Measurements from ENCODE around the gene INKA1.
A peak's percentile ranks its signal among the peaks of the same experiment; 100 is the strongest.

The INKA1 gene

GRCh38 chr3:49794926-49795905 lies 7.8 kb upstream of the INKA1 start:
- H3K9me3 ChIP-seq (ENCODE audit: control insufficient read depth in 1 of 2, low read length in 2 of 2) = no peaks in the 10 kb centered on the region

GRCh38 chr3:49799105-49799504 lies 4.0 kb upstream of the INKA1 start:
- Histone ChIP-seq H3K4me3 (ENCODE audit: low read depth in 1 of 2, low read length in 2 of 2) (no peak overlapping the region), H3K27ac (ENCODE audit: low read depth, low read length) (no peak overlapping the region), H3K9me3 (ENCODE audit: control insufficient read depth in 1 of 2, low read length in 2 of 2) (no peaks in the 10 kb centered on the region), H3K9ac (ENCODE audit: low read depth in 1 of 2, low read length in 2 of 2) (no peak overlapping the region), H3K36me3 (ENCODE audit: control insufficient read depth in 1 of 2, insufficient read depth in 2 of 2, low read length in 2 of 2) (no peaks in the 10 kb centered on the region), H3K4me1 (ENCODE audit: control insufficient read depth in 1 of 2, insufficient read depth in 2 of 2, low read length in 2 of 2) (peaks cover 3 to 9% of the 10 kb centered on the region in 2 donors), H3K27me3 (ENCODE audit: control insufficient read depth in 1 of 2, insufficient read depth in 2 of 2, low read length in 2 of 2) (no peaks in the 10 kb centered on the region)

More at GRCh38 chr3:49794926-49795905, 7.8 kb upstream of the INKA1 start:
- H3K27me3 ChIP-seq (ENCODE audit: control insufficient read depth in 1 of 2, insufficient read depth in 2 of 2, low read length in 2 of 2) = no peaks in the 10 kb centered on the region
- no peak overlapping the region for H3K4me3 ChIP-seq (ENCODE audit: low read depth in 1 of 2, low read length in 2 of 2)
- no peak overlapping the region for H3K9ac ChIP-seq (ENCODE audit: low read depth in 1 of 2, low read length in 2 of 2)
- H3K36me3 ChIP-seq (ENCODE audit: control insufficient read depth in 1 of 2, insufficient read depth in 2 of 2, low read length in 2 of 2) = no peaks in the 10 kb centered on the region
- no peaks in the 10 kb centered on the region for H3K4me1 ChIP-seq (ENCODE audit: control insufficient read depth in 1 of 2, insufficient read depth in 2 of 2, low read length in 2 of 2)
- no peak overlapping the region for H3K27ac ChIP-seq (ENCODE audit: low read depth, low read length)

DNA sequence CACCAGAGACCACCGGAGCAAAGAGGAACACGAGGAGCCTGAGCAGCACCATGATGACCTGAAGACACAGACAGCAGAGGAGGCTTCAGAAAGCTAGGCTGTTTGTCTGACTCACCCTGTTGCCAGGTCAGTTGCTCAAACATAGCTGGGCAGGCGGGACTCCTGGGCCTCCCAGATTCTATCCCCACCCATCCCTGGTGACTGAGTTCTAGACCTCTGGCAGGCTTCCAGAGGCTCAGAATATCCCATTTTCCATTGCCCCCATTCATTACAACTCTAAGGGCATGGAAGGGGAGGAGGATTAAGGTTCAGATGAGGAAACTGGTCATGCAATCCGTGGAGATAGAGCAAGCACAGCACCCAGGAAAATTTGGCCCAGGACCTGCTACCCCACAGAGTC lies 3.3 kb upstream of the INKA1 start, which contains the start of gene CDHR4:
Gene CDHR4 (minus strand): TSS at position 113 of the 400 bp plus-strand sequence. CDS start 61 bp downstream, at position 52.
- Histone ChIP-seq H3K4me1 (ENCODE audit: control insufficient read depth in 1 of 2, insufficient read depth in 2 of 2, low read length in 2 of 2) (peaks cover 8 to 14% of the 10 kb centered on the region in 2 donors), H3K27ac (ENCODE audit: low read depth, low read length) (no peak within 1 kb of the TSS), H3K9ac (ENCODE audit: low read depth in 1 of 2, low read length in 2 of 2) (no peak within 1 kb of the TSS), H3K4me3 (ENCODE audit: low read depth in 1 of 2, low read length in 2 of 2) (no peak within 1 kb of the TSS), H3K9me3 (ENCODE audit: control insufficient read depth in 1 of 2, low read length in 2 of 2) (no peaks in the 10 kb centered on the region), H3K27me3 (ENCODE audit: control insufficient read depth in 1 of 2, insufficient read depth in 2 of 2, low read length in 2 of 2) (no peaks in the 10 kb centered on the region), H3K36me3 (ENCODE audit: control insufficient read depth in 1 of 2, insufficient read depth in 2 of 2, low read length in 2 of 2) (no peaks in the 10 kb centered on the region)

DNA sequence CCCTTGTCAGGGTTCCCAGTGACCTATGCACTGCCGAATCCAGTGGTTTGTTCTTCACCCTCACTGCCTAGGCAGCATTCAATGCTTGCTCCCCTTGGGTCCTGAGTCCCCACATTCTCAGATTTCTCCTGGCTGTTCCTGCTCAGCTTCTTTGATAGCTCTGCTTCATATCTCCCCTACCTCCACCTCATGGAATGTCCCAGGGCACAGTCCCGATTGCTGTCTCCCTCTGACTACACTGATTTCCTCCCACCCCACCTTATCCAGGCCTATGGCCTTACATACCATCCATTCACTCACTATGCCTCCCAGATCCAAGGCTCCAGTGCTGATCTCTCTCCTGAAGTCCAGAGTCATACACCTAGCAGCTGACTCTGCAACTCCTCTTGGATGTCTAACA lies 1.9 kb upstream of the INKA1 start:
- Histone ChIP-seq H3K27me3 (ENCODE audit: control insufficient read depth in 1 of 2, insufficient read depth in 2 of 2, low read length in 2 of 2) (no peaks in the 10 kb centered on the region), H3K9ac (ENCODE audit: low read depth in 1 of 2, low read length in 2 of 2) (no peak overlapping the region), H3K27ac (ENCODE audit: low read depth, low read length) (no peak overlapping the region), H3K4me3 (ENCODE audit: low read depth in 1 of 2, low read length in 2 of 2) (no peak overlapping the region), H3K36me3 (ENCODE audit: control insufficient read depth in 1 of 2, insufficient read depth in 2 of 2, low read length in 2 of 2) (no peaks in the 10 kb centered on the region), H3K9me3 (ENCODE audit: control insufficient read depth in 1 of 2, low read length in 2 of 2) (no peaks in the 10 kb centered on the region), H3K4me1 (ENCODE audit: control insufficient read depth in 1 of 2, insufficient read depth in 2 of 2, low read length in 2 of 2) (peaks cover 20 to 24% of the 10 kb centered on the region in 2 donors)

DNA sequence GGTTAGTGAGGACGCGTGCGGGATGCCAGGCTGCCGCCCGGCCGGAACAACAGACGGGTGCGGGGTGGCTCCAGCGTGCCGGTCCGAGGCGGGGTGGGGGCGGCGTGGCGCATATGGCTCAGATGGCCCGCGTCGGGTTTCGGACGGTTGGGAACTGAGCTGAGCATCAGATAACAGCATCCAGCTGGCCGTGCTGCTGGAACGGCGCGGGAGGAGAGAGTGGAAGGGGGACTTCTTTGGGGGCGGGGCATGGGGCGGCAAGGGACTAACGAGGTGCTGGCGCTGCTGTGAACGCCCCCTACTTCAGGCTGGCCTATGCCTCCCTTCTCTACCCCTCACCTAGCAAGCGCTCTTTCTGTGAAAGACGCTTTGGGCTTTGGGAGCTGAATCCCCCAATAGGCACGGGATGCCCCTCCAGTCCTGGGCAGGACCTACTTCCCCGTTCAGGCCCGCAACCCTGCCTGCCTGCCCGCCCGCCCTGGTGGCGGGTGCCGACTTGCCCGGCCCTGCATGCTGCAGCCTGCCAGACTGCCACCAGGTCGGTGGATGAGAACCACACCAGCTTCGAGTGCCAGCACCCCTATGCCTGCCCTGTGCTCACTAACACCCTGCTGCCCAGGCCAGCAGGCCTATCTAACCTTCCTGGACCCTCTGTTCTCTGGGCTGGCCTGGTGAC lies 542 bp downstream of the INKA1 start:
- peak overlapping the region; percentile 66 for H3K27ac ChIP-seq (ENCODE audit: low read depth, low read length)
- no peaks in the 10 kb centered on the region for H3K9me3 ChIP-seq (ENCODE audit: control insufficient read depth in 1 of 2, low read length in 2 of 2)

DNA sequence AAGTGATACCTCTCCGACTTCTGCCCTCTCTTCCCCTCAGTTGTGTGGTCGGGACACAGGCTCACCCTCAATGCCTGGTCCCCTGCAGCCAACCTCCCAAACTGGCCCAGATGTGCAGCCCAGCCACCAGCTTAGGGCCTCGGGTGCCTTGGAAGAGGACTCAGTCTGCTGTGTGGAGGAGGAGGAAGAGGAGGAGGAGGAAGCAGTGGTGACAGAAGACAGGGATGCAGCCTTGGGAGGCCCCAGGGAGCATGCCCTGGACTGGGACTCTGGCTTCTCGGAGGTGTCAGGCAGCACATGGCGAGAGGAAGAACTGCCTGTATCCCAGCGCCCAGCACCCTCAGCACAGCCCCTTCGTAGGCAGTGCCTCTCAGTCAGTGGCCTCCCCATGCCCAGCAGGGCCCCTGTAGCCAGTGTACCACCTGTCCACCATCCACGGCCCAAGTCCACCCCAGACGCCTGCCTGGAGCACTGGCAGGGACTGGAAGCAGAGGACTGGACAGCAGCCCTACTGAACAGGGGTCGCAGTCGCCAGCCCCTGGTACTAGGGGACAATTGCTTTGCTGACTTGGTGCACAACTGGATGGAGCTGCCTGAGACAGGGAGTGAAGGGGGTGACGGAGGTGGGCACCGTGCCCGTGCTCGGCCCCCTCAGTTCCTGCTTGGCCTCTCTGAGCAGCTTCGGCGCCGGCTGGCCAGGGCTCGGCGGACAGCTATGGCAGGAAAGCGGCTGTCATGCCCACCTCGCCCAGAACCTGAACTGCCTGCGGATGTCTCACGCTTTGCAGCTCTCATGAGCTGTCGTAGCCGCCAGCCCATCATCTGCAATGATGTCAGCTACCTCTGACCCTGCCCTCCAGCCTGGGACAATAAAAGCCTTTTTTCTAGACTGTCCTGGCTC lies 1.3 kb downstream of the INKA1 start:
- H3K27ac ChIP-seq (ENCODE audit: low read depth, low read length) = no peak overlapping the region
- H3K4me3 ChIP-seq (ENCODE audit: low read depth in 1 of 2, low read length in 2 of 2) = peak overlapping the region; percentile 81 to 85
- H3K9me3 ChIP-seq (ENCODE audit: control insufficient read depth in 1 of 2, low read length in 2 of 2) = no peaks in the 10 kb centered on the region
- no peaks in the 10 kb centered on the region for H3K27me3 ChIP-seq (ENCODE audit: control insufficient read depth in 1 of 2, insufficient read depth in 2 of 2, low read length in 2 of 2)
- peaks cover 6 to 21% of the 10 kb centered on the region in 2 donors for H3K36me3 ChIP-seq (ENCODE audit: control insufficient read depth in 1 of 2, insufficient read depth in 2 of 2, low read length in 2 of 2)
- peaks cover 33 to 40% of the 10 kb centered on the region in 2 donors for H3K4me1 ChIP-seq (ENCODE audit: control insufficient read depth in 1 of 2, insufficient read depth in 2 of 2, low read length in 2 of 2)
- peak overlapping the region in 1 of 2 donors; percentile 47 for H3K9ac ChIP-seq (ENCODE audit: low read depth in 1 of 2, low read length in 2 of 2)

More for the DNA sequence above, 542 bp downstream of the INKA1 start:
- Histone ChIP-seq H3K36me3 (ENCODE audit: control insufficient read depth in 1 of 2, insufficient read depth in 2 of 2, low read length in 2 of 2) (peaks cover 0 to 14% of the 10 kb centered on the region in 2 donors), H3K9ac (ENCODE audit: low read depth in 1 of 2, low read length in 2 of 2) (peak overlapping the region; percentile 47 to 64), H3K4me3 (ENCODE audit: low read depth in 1 of 2, low read length in 2 of 2) (peak overlapping the region; percentile 81 to 85), H3K4me1 (ENCODE audit: control insufficient read depth in 1 of 2, insufficient read depth in 2 of 2, low read length in 2 of 2) (peaks cover 33 to 40% of the 10 kb centered on the region in 2 donors), H3K27me3 (ENCODE audit: control insufficient read depth in 1 of 2, insufficient read depth in 2 of 2, low read length in 2 of 2) (no peaks in the 10 kb centered on the region)

DNA sequence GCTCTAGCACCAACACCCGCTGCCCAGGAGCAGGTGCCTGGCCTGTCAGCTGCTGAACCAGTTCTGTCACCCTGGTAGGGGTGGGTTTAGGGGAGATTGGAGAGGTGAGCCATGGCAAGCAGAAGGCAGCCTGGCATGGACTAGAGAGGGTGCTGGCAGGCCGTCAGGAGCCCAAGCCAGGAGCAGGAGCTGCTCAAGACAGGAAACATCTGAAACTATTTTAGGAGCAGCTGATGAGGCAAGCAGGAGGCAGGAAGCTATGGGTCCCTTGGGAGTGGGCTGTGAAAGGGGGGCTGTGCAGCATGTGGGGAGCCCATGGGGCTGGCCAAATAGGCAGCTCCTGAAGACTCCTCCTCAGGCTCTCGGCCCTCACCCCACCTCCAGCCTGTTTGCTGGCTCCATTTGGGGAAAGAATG lies 2.3 kb downstream of the INKA1 start:
- Histone ChIP-seq H3K27ac (ENCODE audit: low read depth, low read length) (peak overlapping the region; percentile 54), H3K9ac (ENCODE audit: low read depth in 1 of 2, low read length in 2 of 2) (no peak overlapping the region), H3K4me1 (ENCODE audit: control insufficient read depth in 1 of 2, insufficient read depth in 2 of 2, low read length in 2 of 2) (peaks cover 33 to 40% of the 10 kb centered on the region in 2 donors), H3K4me3 (ENCODE audit: low read depth in 1 of 2, low read length in 2 of 2) (no peak overlapping the region), H3K27me3 (ENCODE audit: control insufficient read depth in 1 of 2, insufficient read depth in 2 of 2, low read length in 2 of 2) (no peaks in the 10 kb centered on the region), H3K36me3 (ENCODE audit: control insufficient read depth in 1 of 2, insufficient read depth in 2 of 2, low read length in 2 of 2) (peaks cover 14 to 31% of the 10 kb centered on the region in 2 donors), H3K9me3 (ENCODE audit: control insufficient read depth in 1 of 2, low read length in 2 of 2) (no peaks in the 10 kb centered on the region)

GRCh38 chr3:49805897-49806701 lies 3.0 kb downstream of the INKA1 start:
- H3K4me3 ChIP-seq (ENCODE audit: low read depth in 1 of 2, low read length in 2 of 2) = no peak overlapping the region
- H3K4me1 ChIP-seq (ENCODE audit: control insufficient read depth in 1 of 2, insufficient read depth in 2 of 2, low read length in 2 of 2) = peaks cover 33 to 40% of the 10 kb centered on the region in 2 donors
- peaks cover 16 to 39% of the 10 kb centered on the region in 2 donors for H3K36me3 ChIP-seq (ENCODE audit: control insufficient read depth in 1 of 2, insufficient read depth in 2 of 2, low read length in 2 of 2)
- no peaks in the 10 kb centered on the region for H3K9me3 ChIP-seq (ENCODE audit: control insufficient read depth in 1 of 2, low read length in 2 of 2)
- H3K27ac ChIP-seq (ENCODE audit: low read depth, low read length) = peak overlapping the region; percentile 54
- H3K27me3 ChIP-seq (ENCODE audit: control insufficient read depth in 1 of 2, insufficient read depth in 2 of 2, low read length in 2 of 2) = no peaks in the 10 kb centered on the region
- H3K9ac ChIP-seq (ENCODE audit: low read depth in 1 of 2, low read length in 2 of 2) = no peak overlapping the region

DNA sequence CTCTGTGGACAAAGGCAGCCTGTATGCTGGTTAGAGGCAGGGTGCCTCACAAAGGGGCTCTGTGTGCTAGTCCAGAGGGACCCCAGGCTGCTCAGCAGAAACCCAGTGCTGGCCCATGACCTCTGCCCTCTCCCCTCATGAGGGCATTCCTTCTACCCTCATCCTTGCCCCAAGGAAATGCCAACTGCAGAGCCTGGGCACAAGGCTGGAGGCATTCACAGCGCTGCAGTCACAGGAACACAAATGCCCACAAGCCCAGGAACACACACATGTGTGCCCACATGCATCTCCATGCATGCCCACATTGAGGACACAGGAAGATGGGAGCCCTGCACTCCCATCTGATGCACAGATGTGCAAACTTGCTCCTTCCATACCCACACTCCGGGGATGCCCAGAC lies 3.8 kb downstream of the INKA1 start:
- H3K27me3 ChIP-seq (ENCODE audit: control insufficient read depth in 1 of 2, insufficient read depth in 2 of 2, low read length in 2 of 2) = no peaks in the 10 kb centered on the region
- H3K4me1 ChIP-seq (ENCODE audit: control insufficient read depth in 1 of 2, insufficient read depth in 2 of 2, low read length in 2 of 2) = peaks cover 33 to 40% of the 10 kb centered on the region in 2 donors
- H3K36me3 ChIP-seq (ENCODE audit: control insufficient read depth in 1 of 2, insufficient read depth in 2 of 2, low read length in 2 of 2) = peaks cover 19 to 46% of the 10 kb centered on the region in 2 donors
- no peak overlapping the region for H3K27ac ChIP-seq (ENCODE audit: low read depth, low read length)
- H3K9ac ChIP-seq (ENCODE audit: low read depth in 1 of 2, low read length in 2 of 2) = no peak overlapping the region
- no peak overlapping the region for H3K4me3 ChIP-seq (ENCODE audit: low read depth in 1 of 2, low read length in 2 of 2)
- no peaks in the 10 kb centered on the region for H3K9me3 ChIP-seq (ENCODE audit: control insufficient read depth in 1 of 2, low read length in 2 of 2)
